T-helper 2 cell treated with Interferon-gamma antibody and Interleukin-4, amounts not matched to agents 5 μg/mL and 100 μg/mL, for 36 hours (primary cell): Measurements from ENCODE around the gene CDH23.

Experiments
- DNase-seq: peaks from one replicate; pipeline ENCODE4 v3.0.0; 2021; ENCODE audit warnings: low spot score
- H3K27ac Mint-ChIP-seq: one replicate; pipeline ENCODE4 v1.8.0; 2021; ENCODE audit warnings: mild to moderate bottlenecking, mixed read lengths
- H3K27me3 Mint-ChIP-seq: one replicate; pipeline ENCODE4 v1.8.0; 2021; ENCODE audit warnings: low read depth, mixed read lengths
- H3K36me3 Mint-ChIP-seq: one replicate; pipeline ENCODE4 v1.8.0; 2021; ENCODE audit warnings: low read depth, mixed read lengths
- H3K4me1 Mint-ChIP-seq: one replicate; pipeline ENCODE4 v1.8.0; 2021; ENCODE audit warnings: low read depth, mixed read lengths
- H3K4me3 Mint-ChIP-seq: one replicate; pipeline ENCODE4 v1.8.0; 2022; ENCODE audit warnings: mild to moderate bottlenecking, moderate library complexity, mixed read lengths
- H3K9me3 Mint-ChIP-seq: one replicate; pipeline ENCODE4 v1.8.0; 2021; ENCODE audit warnings: mixed read lengths

Gene CDH23

DNA sequence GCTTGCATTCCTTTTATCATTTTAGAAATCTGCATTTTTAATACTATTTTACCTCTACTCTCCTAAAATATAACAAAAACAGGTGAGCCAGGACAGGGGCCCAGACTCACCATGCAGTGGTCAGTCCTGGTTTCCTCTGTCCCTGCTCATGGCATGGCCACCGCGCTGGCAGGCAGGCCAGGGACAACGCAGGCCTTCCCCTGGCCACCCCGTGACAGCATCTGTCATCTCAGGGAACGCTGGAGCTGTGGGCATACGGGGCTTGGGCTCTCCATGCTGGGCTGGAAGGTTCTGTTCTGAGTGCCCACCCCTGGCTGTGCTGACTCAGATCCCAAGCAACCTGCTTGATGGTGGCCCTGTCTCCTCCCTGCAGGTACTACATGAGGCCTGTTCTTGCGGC, 35.1 kb upstream of the CDH23 start:
- no peaks in the 10 kb centered on the region for H3K27me3 Mint-ChIP-seq
- H3K27ac Mint-ChIP-seq: no peak overlapping the region
- H3K4me3 Mint-ChIP-seq: no peak overlapping the region
- no peak for DNase-seq
- no peaks in the 10 kb centered on the region for H3K36me3 Mint-ChIP-seq
- no peaks in the 10 kb centered on the region for H3K4me1 Mint-ChIP-seq
- no peaks in the 10 kb centered on the region for H3K9me3 Mint-ChIP-seq

DNA sequence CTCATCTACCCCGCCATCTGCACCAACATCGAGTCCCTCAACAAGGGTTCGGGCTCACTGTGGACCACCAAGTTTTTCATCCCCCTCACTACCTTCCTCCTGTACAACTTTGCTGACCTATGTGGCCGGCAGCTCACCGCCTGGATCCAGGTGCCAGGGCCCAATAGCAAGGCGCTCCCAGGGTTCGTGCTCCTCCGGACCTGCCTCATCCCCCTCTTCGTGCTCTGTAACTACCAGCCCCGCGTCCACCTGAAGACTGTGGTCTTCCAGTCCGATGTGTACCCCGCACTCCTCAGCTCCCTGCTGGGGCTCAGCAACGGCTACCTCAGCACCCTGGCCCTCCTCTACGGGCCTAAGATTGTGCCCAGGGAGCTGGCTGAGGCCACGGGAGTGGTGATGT, 34.6 kb upstream of the CDH23 start:
- no peak overlapping the region for H3K4me3 Mint-ChIP-seq
- H3K27me3 Mint-ChIP-seq: no peaks in the 10 kb centered on the region
- H3K9me3 Mint-ChIP-seq: no peaks in the 10 kb centered on the region
- H3K4me1 Mint-ChIP-seq: no peaks in the 10 kb centered on the region
- DNase-seq: no peak
- H3K27ac Mint-ChIP-seq: peak overlapping the region; percentile 12
- no peaks in the 10 kb centered on the region for H3K36me3 Mint-ChIP-seq

DNA sequence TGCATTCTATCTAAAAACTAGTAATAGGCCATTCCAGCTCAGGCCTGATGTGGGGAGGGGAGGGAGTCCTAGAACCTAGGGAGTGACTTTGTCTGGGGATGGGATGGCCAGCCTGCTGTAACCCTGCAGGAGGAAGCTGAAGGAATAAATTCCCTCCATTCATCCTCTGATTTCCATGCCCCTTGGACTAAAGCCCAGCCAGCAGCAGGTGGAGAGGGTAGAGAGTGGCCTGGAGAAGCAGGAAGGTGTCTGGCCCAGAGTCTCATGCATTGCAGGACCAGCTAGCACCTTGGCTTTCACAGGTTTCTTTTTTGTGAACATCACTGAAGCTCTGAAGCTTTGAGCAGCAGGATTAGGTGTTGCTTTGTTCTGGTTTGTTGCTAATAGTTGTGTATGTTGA, 32.8 kb upstream of the CDH23 start:
- H3K27ac Mint-ChIP-seq: no peak overlapping the region
- no peak overlapping the region for H3K4me3 Mint-ChIP-seq
- no peaks in the 10 kb centered on the region for H3K4me1 Mint-ChIP-seq
- no peaks in the 10 kb centered on the region for H3K9me3 Mint-ChIP-seq
- no peak for DNase-seq
- no peaks in the 10 kb centered on the region for H3K36me3 Mint-ChIP-seq
- H3K27me3 Mint-ChIP-seq: no peaks in the 10 kb centered on the region

GRCh38 chr10:71365366-71365765, 31.4 kb upstream of the CDH23 start:
- Mint-ChIP-seq H3K9me3 (no peaks in the 10 kb centered on the region), H3K36me3 (no peaks in the 10 kb centered on the region), H3K27me3 (no peaks in the 10 kb centered on the region), H3K27ac (no peak overlapping the region), H3K4me3 (no peak overlapping the region), H3K4me1 (no peaks in the 10 kb centered on the region)
- no peak for DNase-seq

DNA sequence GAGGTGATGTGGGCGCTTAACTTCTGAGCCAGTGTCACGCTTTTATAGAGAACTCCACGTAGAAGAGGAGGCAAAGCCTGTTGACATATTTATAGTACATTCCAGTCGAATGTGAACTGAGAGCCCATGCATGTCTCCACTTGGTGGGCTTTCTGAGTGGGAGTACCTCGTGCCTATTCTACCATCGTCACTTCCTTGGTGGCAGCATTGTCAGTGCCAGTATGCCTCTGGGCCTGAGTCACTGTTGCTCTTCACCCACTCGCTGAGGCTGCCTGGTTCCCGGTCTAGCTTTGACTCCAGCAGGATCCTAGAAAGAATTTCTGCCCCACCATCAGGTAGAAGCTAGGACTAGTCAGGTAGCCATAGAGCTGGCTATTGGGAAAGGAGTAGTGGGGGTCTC, 30.0 kb upstream of the CDH23 start:
- no peaks in the 10 kb centered on the region for H3K36me3 Mint-ChIP-seq
- no peaks in the 10 kb centered on the region for H3K9me3 Mint-ChIP-seq
- no peak for DNase-seq
- no peak overlapping the region for H3K4me3 Mint-ChIP-seq
- H3K4me1 Mint-ChIP-seq: no peaks in the 10 kb centered on the region
- no peaks in the 10 kb centered on the region for H3K27me3 Mint-ChIP-seq
- H3K27ac Mint-ChIP-seq: no peak overlapping the region

DNA sequence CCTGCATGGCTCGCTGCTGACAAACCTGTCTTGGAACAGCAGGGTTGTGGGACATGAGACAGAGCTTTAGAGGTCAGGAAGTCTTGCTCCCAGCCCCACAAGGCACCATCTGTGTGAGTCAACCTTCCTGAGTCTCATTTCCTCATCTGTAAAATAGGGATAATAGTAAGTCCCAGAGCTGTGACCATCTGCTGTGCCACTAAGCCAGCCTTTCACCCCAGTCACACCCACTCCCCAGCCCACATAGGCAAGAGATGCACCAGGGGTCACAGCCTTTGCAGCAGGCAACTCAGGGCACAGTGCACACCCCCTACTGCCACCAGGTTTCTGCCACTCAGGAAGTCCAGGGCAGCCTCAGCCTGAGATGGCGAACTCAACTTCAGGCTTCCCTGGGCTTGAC, 29.4 kb upstream of the CDH23 start:
- Mint-ChIP-seq H3K4me1 (no peaks in the 10 kb centered on the region), H3K9me3 (no peaks in the 10 kb centered on the region), H3K27me3 (no peaks in the 10 kb centered on the region), H3K36me3 (no peaks in the 10 kb centered on the region), H3K4me3 (no peak overlapping the region), H3K27ac (no peak overlapping the region)
- DNase-seq: no peak

DNA sequence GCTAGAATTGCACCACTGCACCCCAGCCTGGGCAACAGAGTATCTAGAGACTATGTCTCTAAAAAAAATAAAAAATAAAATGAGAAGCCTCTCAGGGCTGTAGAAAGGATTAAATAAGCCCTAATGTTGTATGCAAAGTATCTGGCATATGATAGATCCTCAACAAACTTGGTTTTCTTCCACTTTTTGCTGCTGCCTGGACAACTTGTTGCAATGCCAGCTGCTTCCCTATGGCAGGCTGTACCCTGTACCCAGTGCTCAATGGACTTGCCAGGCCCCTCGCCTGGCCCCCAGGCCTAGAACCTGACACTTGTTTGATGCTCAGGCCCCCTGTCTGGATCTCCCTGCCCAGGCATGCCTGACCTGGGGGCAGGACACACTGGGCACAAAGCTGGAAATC, 28.5 kb upstream of the CDH23 start:
- H3K9me3 Mint-ChIP-seq: no peaks in the 10 kb centered on the region
- H3K36me3 Mint-ChIP-seq: no peaks in the 10 kb centered on the region
- no peak for DNase-seq
- no peak overlapping the region for H3K27ac Mint-ChIP-seq
- H3K27me3 Mint-ChIP-seq: no peaks in the 10 kb centered on the region
- H3K4me1 Mint-ChIP-seq: no peaks in the 10 kb centered on the region
- H3K4me3 Mint-ChIP-seq: no peak overlapping the region

- no peak for DNase-seq
- no peaks in the 10 kb centered on the region for H3K4me1 Mint-ChIP-seq
- H3K27ac Mint-ChIP-seq: no peak overlapping the region
- no peaks in the 10 kb centered on the region for H3K27me3 Mint-ChIP-seq
- no peaks in the 10 kb centered on the region for H3K36me3 Mint-ChIP-seq
- no peaks in the 10 kb centered on the region for H3K9me3 Mint-ChIP-seq
- no peak overlapping the region for H3K4me3 Mint-ChIP-seq
These were observed 28.1 kb upstream of the CDH23 start for GRCh38 chr10:71368643-71369042.

DNA sequence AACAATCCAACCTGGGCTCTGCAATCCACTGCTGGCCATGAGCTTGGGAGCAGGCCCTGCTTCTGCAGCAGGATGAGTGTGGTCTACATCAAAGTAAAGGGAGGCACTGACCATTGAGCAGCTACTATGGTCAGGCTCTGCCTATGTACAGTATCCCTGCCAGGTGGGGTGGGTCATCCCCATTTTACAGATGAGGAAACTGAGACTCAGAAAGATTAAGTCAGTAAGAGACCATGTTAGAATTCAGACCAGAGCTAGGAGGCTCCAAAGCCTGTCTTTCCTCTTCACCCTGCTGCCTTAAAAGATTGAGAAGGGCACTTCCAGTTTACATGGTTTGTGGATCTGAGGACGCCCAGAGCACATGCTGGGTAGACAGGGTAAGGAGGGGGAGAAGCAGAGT, 27.1 kb upstream of the CDH23 start:
- Mint-ChIP-seq H3K4me1 (no peaks in the 10 kb centered on the region), H3K4me3 (no peak overlapping the region), H3K27ac (no peak overlapping the region), H3K36me3 (no peaks in the 10 kb centered on the region), H3K27me3 (no peaks in the 10 kb centered on the region), H3K9me3 (no peaks in the 10 kb centered on the region)
- DNase-seq: no peak

DNA sequence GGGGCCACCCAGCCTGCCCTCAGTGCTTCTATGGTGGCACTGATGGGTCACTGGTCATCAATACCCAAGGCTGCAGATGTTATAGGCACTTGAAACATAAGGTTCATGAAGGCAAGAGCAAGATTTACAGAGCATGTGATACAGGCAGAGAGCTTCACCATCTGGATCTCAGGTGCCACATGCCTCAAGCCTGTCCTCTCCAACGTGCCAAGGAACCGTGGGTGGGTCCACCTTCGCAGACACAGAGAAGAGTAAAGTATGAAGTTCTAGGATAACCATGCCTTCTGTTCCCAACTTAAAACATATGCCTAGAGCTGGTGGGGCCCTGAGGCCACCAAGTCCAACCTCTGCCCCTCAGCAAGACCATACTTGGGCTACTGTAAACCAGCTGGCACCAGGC, 26.7 kb upstream of the CDH23 start:
- Mint-ChIP-seq H3K9me3 (no peaks in the 10 kb centered on the region), H3K27ac (no peak overlapping the region), H3K27me3 (no peaks in the 10 kb centered on the region), H3K4me1 (no peaks in the 10 kb centered on the region), H3K36me3 (no peaks in the 10 kb centered on the region), H3K4me3 (no peak overlapping the region)
- DNase-seq: no peak

DNA sequence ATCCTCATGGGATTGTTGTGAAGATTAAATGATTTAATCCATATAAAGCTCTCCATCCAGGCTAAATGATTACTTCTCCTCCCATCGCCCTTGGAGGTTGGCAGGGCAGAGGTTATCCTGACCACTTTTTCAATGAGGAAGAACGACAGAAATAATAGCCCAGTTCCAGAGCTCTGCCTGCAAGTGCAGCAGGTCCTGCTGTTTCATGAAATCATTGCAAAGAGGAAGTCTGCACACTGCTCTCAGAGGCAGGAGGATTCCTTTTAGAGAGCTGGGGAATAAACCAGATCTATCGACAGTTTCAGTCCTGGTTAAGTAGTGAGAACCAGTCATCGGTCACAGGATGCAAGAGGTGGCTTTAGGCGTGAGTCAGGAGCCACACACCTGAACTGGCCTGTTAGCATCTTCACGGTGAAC, 25.0 kb upstream of the CDH23 start:
- Mint-ChIP-seq H3K9me3 (no peaks in the 10 kb centered on the region), H3K27ac (no peak overlapping the region), H3K36me3 (no peaks in the 10 kb centered on the region), H3K4me3 (no peak overlapping the region), H3K4me1 (peaks cover 3% of the 10 kb centered on the region), H3K27me3 (no peaks in the 10 kb centered on the region)
- DNase-seq: no peak

GRCh38 chr10:71372882-71373495, 23.7 kb upstream of the CDH23 start:
- no peaks in the 10 kb centered on the region for H3K36me3 Mint-ChIP-seq

DNA sequence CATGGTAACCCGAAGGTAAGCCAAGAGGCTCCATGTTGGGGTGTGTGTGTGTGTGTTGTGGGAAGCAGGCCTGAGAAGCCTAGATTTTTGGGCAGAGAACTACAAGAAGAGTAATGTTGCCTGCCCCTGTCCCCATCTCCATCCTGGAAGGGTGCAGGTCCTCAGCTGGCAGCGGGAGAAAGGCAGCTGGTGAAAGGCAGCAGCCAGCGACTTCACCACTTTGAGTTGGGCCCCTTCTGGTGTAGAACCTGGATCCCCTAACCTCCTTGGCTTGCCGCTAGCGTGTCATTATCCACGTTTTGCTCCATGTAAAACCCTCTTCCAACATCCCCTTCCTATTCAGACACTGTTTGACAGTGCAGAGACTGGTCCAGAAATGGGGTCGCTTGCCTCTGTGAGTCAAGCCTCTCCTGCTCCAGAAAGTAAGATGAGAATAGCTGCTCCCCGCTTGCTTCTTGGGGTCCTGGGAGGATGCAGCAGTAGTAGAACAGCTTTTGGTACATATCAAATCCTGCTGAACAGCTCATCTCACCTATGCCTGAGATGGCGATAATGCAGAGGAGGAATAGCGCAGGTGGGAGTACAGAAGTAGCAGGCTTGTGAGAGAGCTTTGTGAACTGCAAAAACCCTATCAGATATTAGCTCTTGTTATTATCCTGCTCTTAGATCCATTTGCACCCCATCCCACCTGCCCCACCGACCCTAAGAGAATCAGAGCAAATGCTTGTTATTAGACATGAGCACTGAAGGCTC, 22.1 kb upstream of the CDH23 start:
- Mint-ChIP-seq H3K4me3 (no peak overlapping the region), H3K27ac (no peak overlapping the region), H3K9me3 (no peaks in the 10 kb centered on the region), H3K27me3 (no peaks in the 10 kb centered on the region), H3K36me3 (no peaks in the 10 kb centered on the region), H3K4me1 (peaks cover 5% of the 10 kb centered on the region)
- no peak for DNase-seq

More at GRCh38 chr10:71372882-71373495, 23.7 kb upstream of the CDH23 start:
- peaks cover 5% of the 10 kb centered on the region for H3K4me1 Mint-ChIP-seq
- H3K9me3 Mint-ChIP-seq: no peaks in the 10 kb centered on the region
- no peaks in the 10 kb centered on the region for H3K27me3 Mint-ChIP-seq
- no peak for DNase-seq
- H3K27ac Mint-ChIP-seq: no peak overlapping the region
- H3K4me3 Mint-ChIP-seq: no peak overlapping the region

- DNase-seq: no peak
- Mint-ChIP-seq H3K27ac (no peak overlapping the region), H3K4me3 (peak overlapping the region; percentile 66), H3K9me3 (no peaks in the 10 kb centered on the region), H3K27me3 (no peaks in the 10 kb centered on the region), H3K36me3 (no peaks in the 10 kb centered on the region), H3K4me1 (peaks cover 5% of the 10 kb centered on the region)
These were observed 20.8 kb upstream of the CDH23 start for GRCh38 chr10:71375952-71376351.
